ENCODE results near the gene IDH3G. TPM values are rescaled to one million over a fixed set of nuclear protein-coding genes. Genes with fewer than 3 reads are reported as not detected.

IDH3G gene
- total RNA-seq, 1 donor from 2014 or later: 40.3 TPM

DNA sequence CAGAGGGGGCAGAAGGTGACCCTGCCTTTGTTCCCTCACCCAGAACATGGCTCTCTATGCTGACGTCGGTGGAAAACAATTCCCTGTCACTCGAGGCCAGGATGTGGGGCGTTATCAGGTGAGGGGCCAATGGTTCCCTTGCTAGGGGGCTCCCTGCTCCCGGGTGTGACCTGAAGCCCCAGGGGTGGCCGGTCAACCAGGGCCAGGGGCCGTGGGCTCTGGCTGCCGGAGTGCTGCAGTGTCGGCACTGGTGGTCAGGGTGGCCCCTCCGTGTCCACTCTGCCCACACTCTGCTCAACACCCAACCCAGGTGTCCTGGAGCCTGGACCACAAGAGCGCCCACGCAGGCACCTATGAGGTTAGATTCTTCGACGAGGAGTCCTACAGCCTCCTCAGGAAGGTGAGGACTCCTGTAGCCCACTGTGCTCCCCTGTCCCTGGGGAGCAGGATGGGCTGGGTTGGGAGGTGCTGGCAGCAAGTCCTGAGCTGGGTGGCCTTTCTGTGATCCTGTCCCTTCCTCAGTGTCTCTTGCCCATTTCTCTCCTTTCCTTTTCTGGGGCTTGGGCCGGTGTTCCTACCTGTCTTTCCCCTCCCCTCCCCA is 3.3 kb upstream of the IDH3G start:
- Histone ChIP-seq H3K79me2 (ENCODE audit: low read depth) (peaks cover 31% of the 10 kb centered on the region), H3K4me3 (no peak overlapping the region), H3K9me3 (ENCODE audit: low read depth) (no peaks in the 10 kb centered on the region), H2AFZ (replicated peaks) (no peak overlapping the region), H3K27ac (no peak overlapping the region), H3K9ac (no peak overlapping the region), H3K4me1 (peaks cover 3% of the 10 kb centered on the region), H3K4me2 (no peak overlapping the region), H3F3A (ENCODE audit: low read depth) (no peaks in the 10 kb centered on the region), H3K27me3 (no peaks in the 10 kb centered on the region), H3K36me3 (no peaks in the 10 kb centered on the region), H4K20me1 (ENCODE audit: low read depth) (no peaks in the 10 kb centered on the region)
- Mint-ChIP-seq H3K36me3 (no peaks in the 10 kb centered on the region), H3K9me3 (peaks cover 23% of the 10 kb centered on the region), H3K4me3 (no peak overlapping the region), H3K27ac (no peak overlapping the region), H3K27me3 (ENCODE audit: insufficient read depth, low read depth) (peaks cover 2% of the 10 kb centered on the region), H3K4me1 (peaks cover 13% of the 10 kb centered on the region)
- no peak for DNase-seq (ENCODE audit: low spot score)
- no peak for TF ChIP-seq EZH2 (IDR thresholded peaks at IDR 0.05)
- TF ChIP-seq, protein P1, sequence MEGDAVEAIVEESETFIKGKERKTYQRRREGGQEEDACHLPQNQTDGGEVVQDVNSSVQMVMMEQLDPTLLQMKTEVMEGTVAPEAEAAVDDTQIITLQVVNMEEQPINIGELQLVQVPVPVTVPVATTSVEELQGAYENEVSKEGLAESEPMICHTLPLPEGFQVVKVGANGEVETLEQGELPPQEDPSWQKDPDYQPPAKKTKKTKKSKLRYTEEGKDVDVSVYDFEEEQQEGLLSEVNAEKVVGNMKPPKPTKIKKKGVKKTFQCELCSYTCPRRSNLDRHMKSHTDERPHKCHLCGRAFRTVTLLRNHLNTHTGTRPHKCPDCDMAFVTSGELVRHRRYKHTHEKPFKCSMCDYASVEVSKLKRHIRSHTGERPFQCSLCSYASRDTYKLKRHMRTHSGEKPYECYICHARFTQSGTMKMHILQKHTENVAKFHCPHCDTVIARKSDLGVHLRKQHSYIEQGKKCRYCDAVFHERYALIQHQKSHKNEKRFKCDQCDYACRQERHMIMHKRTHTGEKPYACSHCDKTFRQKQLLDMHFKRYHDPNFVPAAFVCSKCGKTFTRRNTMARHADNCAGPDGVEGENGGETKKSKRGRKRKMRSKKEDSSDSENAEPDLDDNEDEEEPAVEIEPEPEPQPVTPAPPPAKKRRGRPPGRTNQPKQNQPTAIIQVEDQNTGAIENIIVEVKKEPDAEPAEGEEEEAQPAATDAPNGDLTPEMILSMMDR (IDR thresholded peaks at IDR 0.05): no peak
- TF ChIP-seq EZH2phosphoT487 (IDR thresholded peaks at IDR 0.05): no peak

DNA sequence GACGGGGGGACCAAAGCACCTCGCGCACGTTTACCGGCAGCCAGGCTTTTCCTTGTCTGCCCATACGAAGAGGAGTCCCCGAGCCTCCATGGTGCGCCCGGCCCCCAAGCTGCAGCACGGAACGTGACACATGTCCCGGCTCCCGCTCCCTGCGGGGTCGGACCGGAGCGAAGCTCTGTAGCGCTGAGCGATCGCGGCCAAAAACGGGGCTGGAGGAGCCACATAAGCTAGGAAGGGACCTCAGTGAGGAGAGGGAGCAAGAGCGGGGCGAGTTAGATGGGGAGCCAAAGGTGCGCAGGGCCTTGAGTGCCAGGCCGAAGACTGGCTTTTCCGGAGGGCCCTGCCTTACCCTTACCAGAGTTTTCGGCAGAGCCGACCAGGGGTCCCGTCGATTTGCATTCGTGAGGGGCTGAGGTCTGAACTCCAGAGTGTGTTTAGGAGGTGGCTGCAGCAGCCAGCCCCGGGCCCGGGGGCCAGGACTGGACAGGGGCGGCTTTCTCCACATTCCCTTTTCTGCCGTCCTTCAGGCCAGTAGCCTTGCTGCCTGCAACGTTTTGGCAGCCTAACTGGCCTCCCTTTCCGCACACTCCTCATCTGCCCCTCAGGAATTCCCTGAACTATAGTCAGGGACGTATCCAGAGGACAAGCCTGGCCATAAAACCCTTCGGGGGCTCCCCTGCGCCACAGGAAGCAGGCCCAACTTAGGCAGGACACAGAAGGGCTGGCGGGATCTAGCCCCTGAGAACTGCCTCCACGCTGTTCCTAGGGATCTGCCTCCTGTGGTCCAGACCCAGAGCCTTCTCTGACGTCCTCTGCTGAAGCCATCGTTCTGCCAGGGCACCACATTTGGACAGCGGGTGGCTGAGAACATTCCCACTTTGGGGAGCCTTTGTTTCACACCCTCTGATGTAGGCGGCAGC is 982 bp upstream of the IDH3G start:
- no peaks in the 10 kb centered on the region for H4K20me1 ChIP-seq (ENCODE audit: low read depth)
- no peaks in the 10 kb centered on the region for H3K36me3 ChIP-seq
- peaks cover 42% of the 10 kb centered on the region for H3K79me2 ChIP-seq (ENCODE audit: low read depth)
- peak overlapping the region; percentile 90 for H3K4me2 ChIP-seq
- no peak overlapping the region for H3K27ac ChIP-seq
- peak overlapping the region; percentile 73 for H3K9ac ChIP-seq
- peaks cover 3% of the 10 kb centered on the region for H3K4me1 ChIP-seq
- H3F3A ChIP-seq (ENCODE audit: low read depth): no peaks in the 10 kb centered on the region
- H3K36me3 Mint-ChIP-seq: no peaks in the 10 kb centered on the region
- H3K9me3 ChIP-seq (ENCODE audit: low read depth): no peaks in the 10 kb centered on the region
- TF ChIP-seq EZH2 (IDR thresholded peaks at IDR 0.05): no peak
- no peak for TF ChIP-seq EZH2phosphoT487 (IDR thresholded peaks at IDR 0.05)
- TF ChIP-seq, protein P1 (IDR thresholded peaks at IDR 0.05): no peak
- H3K4me3 Mint-ChIP-seq: peak overlapping the region; percentile 94
- peaks cover 13% of the 10 kb centered on the region for H3K4me1 Mint-ChIP-seq
- H3K27me3 Mint-ChIP-seq (ENCODE audit: insufficient read depth, low read depth): peaks cover 2% of the 10 kb centered on the region
- H3K27ac Mint-ChIP-seq: no peak overlapping the region
- peak; percentile 42 for DNase-seq (ENCODE audit: low spot score)
- no peak overlapping the region for H2AFZ ChIP-seq (replicated peaks)
- H3K4me3 ChIP-seq: peak overlapping the region; percentile 70
- no peaks in the 10 kb centered on the region for H3K27me3 ChIP-seq
- H3K9me3 Mint-ChIP-seq: peaks cover 30% of the 10 kb centered on the region

DNA sequence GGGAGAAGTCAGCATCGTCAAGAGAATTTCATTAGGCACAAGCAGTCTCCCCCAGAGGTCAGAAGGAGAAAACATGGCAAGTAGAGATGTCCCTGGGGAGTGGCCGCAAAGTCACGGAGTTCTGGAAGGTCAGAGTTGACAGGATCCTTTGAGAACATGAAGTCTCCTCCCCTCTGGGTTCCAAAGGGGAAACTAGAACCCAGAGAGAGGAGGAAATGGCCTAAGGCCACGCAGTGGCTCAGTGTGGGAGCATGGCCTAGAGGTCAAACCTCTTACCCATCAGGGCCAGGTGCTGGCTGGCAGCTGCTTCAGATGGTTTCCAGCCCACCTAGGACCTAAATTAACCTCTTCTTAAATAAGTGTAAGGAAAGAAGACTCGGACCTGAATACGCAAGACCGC is 884 bp downstream of the IDH3G start:
- Histone ChIP-seq H3K4me3 (peak overlapping the region; percentile 70), H3K79me2 (ENCODE audit: low read depth) (peaks cover 42% of the 10 kb centered on the region), H3K9me3 (ENCODE audit: low read depth) (no peaks in the 10 kb centered on the region), H3F3A (ENCODE audit: low read depth) (no peaks in the 10 kb centered on the region), H3K4me2 (peak overlapping the region; percentile 83), H3K36me3 (no peaks in the 10 kb centered on the region), H3K27me3 (no peaks in the 10 kb centered on the region), H3K9ac (peak overlapping the region; percentile 67), H2AFZ (replicated peaks) (no peak overlapping the region), H3K4me1 (peaks cover 3% of the 10 kb centered on the region), H4K20me1 (ENCODE audit: low read depth) (no peaks in the 10 kb centered on the region), H3K27ac (no peak overlapping the region)
- Mint-ChIP-seq H3K4me3 (peak overlapping the region; percentile 94), H3K36me3 (no peaks in the 10 kb centered on the region), H3K27me3 (ENCODE audit: insufficient read depth, low read depth) (no peaks in the 10 kb centered on the region), H3K9me3 (peaks cover 31% of the 10 kb centered on the region), H3K4me1 (peaks cover 13% of the 10 kb centered on the region), H3K27ac (peak overlapping the region; percentile 91)
- DNase-seq (ENCODE audit: low spot score): no peak
- TF ChIP-seq EZH2phosphoT487 (IDR thresholded peaks at IDR 0.05) (no peak), EZH2 (IDR thresholded peaks at IDR 0.05) (no peak)
- TF ChIP-seq, protein P1 (IDR thresholded peaks at IDR 0.05): no peak

All from neural progenitor cell (in vitro differentiated cells).